Activated B cell treated with CpG ODN at 0.5 μM for 24 hours (primary cell): ENCODE results near the gene HOXA10. TPM values are rescaled to one million over a fixed set of nuclear protein-coding genes. Genes with fewer than 3 reads are reported as not detected.
A peak's percentile ranks its signal among the peaks of the same experiment; 100 is the strongest.

Experiments used
- ATAC-seq: fragments of 200-7000 bp; cut with Tn5 transposase; one replicate; pipeline ENCODE4 v1.10.0; 2021; ENCODE audit warnings: low read depth, mild to moderate bottlenecking, moderate library complexity
- CTCF ChIA-PET: fragments of 350-600 bp; sonication (Branson Sonifier 250); formaldehyde crosslinking; loops from one replicate; lab custom pipeline; 2021; ENCODE audit warnings: antibody characterized with exemption; lab: Charles Lee
- POLR2A ChIA-PET: fragments of 350-600 bp; sonication (Branson Sonifier 250); formaldehyde crosslinking; loops from one replicate; lab custom pipeline; 2021; ENCODE audit warnings: antibody characterized with exemption; lab: Charles Lee
- DNase-seq: peaks from one replicate; pipeline ENCODE4 v3.0.0; 2022
- H3K27ac Mint-ChIP-seq: one replicate; pipeline ENCODE4 v1.8.0; 2020; ENCODE audit warnings: mixed read lengths
- H3K27me3 Mint-ChIP-seq: one replicate; pipeline ENCODE4 v1.8.0; 2021; ENCODE audit warnings: mixed read lengths
- H3K36me3 Mint-ChIP-seq: one replicate; pipeline ENCODE4 v1.8.0; 2021; ENCODE audit warnings: low read depth, mixed read lengths
- H3K4me1 Mint-ChIP-seq: one replicate; pipeline ENCODE4 v1.8.0; 2021; ENCODE audit warnings: mixed read lengths
- H3K4me3 Mint-ChIP-seq: one replicate; pipeline ENCODE4 v1.8.0; 2020; ENCODE audit warnings: mild to moderate bottlenecking, mixed read lengths
- H3K9me3 Mint-ChIP-seq: one replicate; pipeline ENCODE4 v1.8.0; 2020; ENCODE audit warnings: mixed read lengths
- CTCF ChIP-seq: fragments of 200-600 bp; IDR thresholded peaks from one replicate; pipeline ENCODE4 v1.8.0; 2022; ENCODE audit warnings: antibody characterized with exemption, mild to moderate bottlenecking
- intact Hi-C: fragments of 100-400 bp; cut with micrococcal nuclease; formaldehyde crosslinking; loops from one replicate; pipeline ENCODE4 v1.15.1; 2024
- total RNA-seq: library from RNA; stranded (reverse); gene quantifications from 2 replicates; pipeline ENCODE4 v1.2.3, GENCODE V29; 2022

Gene HOXA10
- total RNA-seq, 1 donor from 2014 or later: 0.24 TPM

GRCh38 chr7:27152816-27153442 is 21.2 kb downstream of the HOXA10 start:
- ChIA-PET POLR2A (no interaction called here), CTCF (interaction anchor here (1.6 kb wide), 1 partner anchor 299 kb away, joined by 3 read pairs; no protein-coding TSS in a partner anchor)
- DNase-seq (no peak), ATAC-seq (no peak)
- TF ChIP-seq CTCF: no peak
- H3K4me1 Mint-ChIP-seq: peaks cover 49% of the 10 kb centered on the region
- no peaks in the 10 kb centered on the region for H3K9me3 Mint-ChIP-seq
- H3K27me3 Mint-ChIP-seq: peaks cover 76% of the 10 kb centered on the region
- H3K4me3 Mint-ChIP-seq: no peak overlapping the region
- H3K27ac Mint-ChIP-seq: no peak overlapping the region
- intact Hi-C loops: no loop called here
- no peaks in the 10 kb centered on the region for H3K36me3 Mint-ChIP-seq

DNA sequence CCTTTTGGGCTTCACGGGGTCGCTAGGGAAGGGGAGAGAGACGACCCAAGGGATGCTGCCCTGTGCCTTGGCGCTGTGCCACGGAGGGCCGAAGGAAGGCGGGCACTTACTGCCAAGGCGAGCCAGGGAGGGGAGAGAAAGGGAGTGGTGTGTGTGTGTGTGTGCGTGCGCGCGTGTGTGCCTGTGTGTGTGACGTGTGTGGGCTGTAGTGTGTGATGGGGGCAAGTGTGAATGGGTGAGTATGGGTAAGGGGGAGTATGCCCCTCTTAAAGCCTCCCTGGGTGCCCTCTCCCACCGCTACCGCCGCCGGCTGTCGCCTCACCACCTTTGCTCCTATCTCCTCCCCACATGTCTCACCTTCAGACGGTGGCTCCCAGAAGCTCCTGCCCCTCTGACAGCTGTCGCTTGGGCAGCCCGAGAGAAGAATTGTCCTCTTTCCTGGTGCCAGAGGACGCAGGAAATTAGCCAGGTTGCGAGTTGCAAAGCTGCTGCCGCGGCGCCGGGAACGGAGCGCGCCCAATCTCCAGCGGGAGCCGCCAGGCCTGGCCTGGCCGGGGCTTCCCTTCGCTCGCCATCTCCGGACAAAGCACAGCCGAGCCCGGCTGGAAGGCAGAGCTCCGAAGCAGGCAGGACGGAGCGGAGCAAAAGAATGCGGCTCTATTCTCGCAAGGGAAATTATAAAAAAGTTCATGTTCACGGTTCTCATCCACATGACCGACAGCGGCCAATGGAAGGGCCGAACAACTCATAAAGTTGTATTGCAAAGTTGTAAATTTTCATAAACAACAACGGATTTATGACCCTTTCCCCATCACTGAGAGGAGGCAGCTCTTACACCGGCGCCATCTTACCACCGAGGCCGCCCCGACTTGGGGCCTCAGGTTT is 21.9 kb downstream of the HOXA10 start, which contains the start of gene HOXA3:
HOXA3 (minus strand) TSS at position 653 of the 885 bp plus-strand sequence. CDS start 41,943 bp downstream, outside the sequence.
- Mint-ChIP-seq H3K4me1 (peaks cover 49% of the 10 kb centered on the region), H3K9me3 (no peaks in the 10 kb centered on the region), H3K36me3 (no peaks in the 10 kb centered on the region), H3K27ac (peak within 1 kb of the TSS; percentile 12), H3K27me3 (peaks cover 72% of the 10 kb centered on the region), H3K4me3 (peak within 1 kb of the TSS; percentile 80)
- ChIA-PET POLR2A (interaction anchor here (1.7 kb wide), 1 partner anchor 9 kb away, joined by 6 read pairs; no protein-coding TSS in a partner anchor), CTCF (interaction anchor here (1.6 to 4.5 kb wide), 4 partner anchors 9 to 298 kb away, joined by 3 to 32 read pairs (median 8); no protein-coding TSS in a partner anchor)
- no peak for ATAC-seq
- intact Hi-C loops: loop anchor here (1.0 to 2.0 kb wide), 5 partner anchors 21 to 288 kb away; partner anchors contain the start of genes HOXA4 and SKAP2
- TF ChIP-seq CTCF: no peak
- no peak for DNase-seq

DNA sequence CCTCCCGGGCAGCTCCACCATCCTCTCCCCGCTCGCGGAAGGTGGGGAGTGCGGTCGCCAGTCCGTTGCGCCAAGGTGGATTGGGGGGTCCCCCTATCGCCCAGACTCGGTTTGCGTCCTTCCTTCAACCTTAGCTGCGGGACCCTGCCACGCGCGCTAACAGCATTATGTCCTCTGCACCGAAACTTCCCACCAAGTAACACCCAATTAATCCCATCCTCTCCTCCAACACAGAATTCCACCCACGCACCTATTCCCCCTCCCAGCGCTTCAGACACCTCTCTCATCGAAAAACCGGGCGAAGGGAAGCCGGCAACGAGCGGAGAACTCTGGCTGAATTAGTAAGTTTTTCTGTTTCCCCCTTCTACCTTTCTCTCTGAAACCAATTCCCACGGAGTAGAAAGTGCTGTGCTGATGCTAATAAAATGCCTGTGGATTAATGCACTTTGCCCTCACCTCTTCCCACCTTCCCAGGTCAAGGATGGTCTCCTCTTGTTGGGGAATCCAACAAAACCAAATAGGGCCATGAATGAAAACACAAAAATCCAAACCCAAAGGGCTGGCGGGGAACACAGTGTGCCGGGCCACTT is 22.7 kb downstream of the HOXA10 start:
- Mint-ChIP-seq H3K4me1 (peaks cover 49% of the 10 kb centered on the region), H3K36me3 (no peaks in the 10 kb centered on the region), H3K4me3 (peak overlapping the region; percentile 80), H3K27ac (peak overlapping the region; percentile 12), H3K27me3 (peaks cover 74% of the 10 kb centered on the region), H3K9me3 (no peaks in the 10 kb centered on the region)
- DNase-seq: no peak
- no peak for ATAC-seq
- ChIA-PET POLR2A (interaction anchor here (0.7 to 1.7 kb wide), 2 partner anchors 9 to 1061 kb away, joined by 3 to 6 read pairs; no protein-coding TSS in a partner anchor), CTCF (interaction anchor here (1.0 to 4.5 kb wide), 9 partner anchors 8 to 464 kb away, joined by 3 to 32 read pairs (median 6); partner anchors contain the start of gene HOXA1)
- intact Hi-C loops: loop anchor here (1.0 to 2.0 kb wide), 5 partner anchors 21 to 287 kb away; partner anchors contain the start of genes HOXA4 and SKAP2
- no peak for TF ChIP-seq CTCF

GRCh38 chr7:27150568-27151340 is 23.4 kb downstream of the HOXA10 start:
- H3K9me3 Mint-ChIP-seq: no peaks in the 10 kb centered on the region
- peak; percentile 91 for ATAC-seq
- peak overlapping the region; percentile 80 for H3K4me3 Mint-ChIP-seq
- peak overlapping the region; percentile 12 for H3K27ac Mint-ChIP-seq
- peaks cover 76% of the 10 kb centered on the region for H3K27me3 Mint-ChIP-seq
- H3K4me1 Mint-ChIP-seq: peaks cover 48% of the 10 kb centered on the region
- peak; percentile 71 for TF ChIP-seq CTCF
- CTCF ChIA-PET: interaction anchor here (0.8 to 4.5 kb wide), 16 partner anchors 9 to 781 kb away, joined by 3 to 32 read pairs (median 5); partner anchors contain the start of gene HOXA1
- peak; percentile 69 for DNase-seq
- POLR2A ChIA-PET: interaction anchor here (0.7 to 1.7 kb wide), 2 partner anchors 10 to 1060 kb away, joined by 3 to 6 read pairs; no protein-coding TSS in a partner anchor
- intact Hi-C loops: loop anchor here (1.0 to 2.0 kb wide), 6 partner anchors 11 to 286 kb away; partner anchors contain the start of genes HOXA4 and SKAP2
- H3K36me3 Mint-ChIP-seq: no peaks in the 10 kb centered on the region
